ENCODE data around the gene ISL1. TPM values are rescaled to one million over a fixed set of nuclear protein-coding genes. Genes with fewer than 3 reads are reported as not detected.

The ISL1 gene
- total RNA-seq, 1 donor from 2014 or later, result not detected

DNA sequence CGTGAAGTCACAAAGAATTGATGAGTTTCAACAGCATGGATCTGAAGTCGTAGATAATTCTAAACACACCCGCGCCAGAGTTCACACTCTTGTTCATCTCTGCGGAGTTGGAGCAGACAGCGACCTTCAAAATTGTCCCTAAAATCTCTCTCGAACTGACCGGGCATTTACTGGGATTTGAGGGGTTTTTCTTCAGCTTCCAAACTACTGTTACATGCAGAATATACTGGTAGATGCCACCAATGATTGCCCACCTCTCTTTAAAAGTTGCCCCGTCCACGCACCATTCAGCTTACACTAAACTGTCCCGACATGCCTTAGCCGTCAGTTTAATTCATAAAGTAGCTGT lies 5.2 kb upstream of the ISL1 start:
- Histone ChIP-seq H3K9me3 (replicated peaks) (no peaks in the 10 kb centered on the region), H3K27ac (replicated peaks) (no peak overlapping the region), H3K27me3 (ENCODE audit: low read depth) (peaks cover 100% of the 10 kb centered on the region), H3K36me3 (no peaks in the 10 kb centered on the region), H3K4me3 (no peak overlapping the region), H3K4me1 (peaks cover 19% of the 10 kb centered on the region)
- intact Hi-C loops (cut with micrococcal nuclease), result no loop called here
- TF ChIP-seq, protein P1, sequence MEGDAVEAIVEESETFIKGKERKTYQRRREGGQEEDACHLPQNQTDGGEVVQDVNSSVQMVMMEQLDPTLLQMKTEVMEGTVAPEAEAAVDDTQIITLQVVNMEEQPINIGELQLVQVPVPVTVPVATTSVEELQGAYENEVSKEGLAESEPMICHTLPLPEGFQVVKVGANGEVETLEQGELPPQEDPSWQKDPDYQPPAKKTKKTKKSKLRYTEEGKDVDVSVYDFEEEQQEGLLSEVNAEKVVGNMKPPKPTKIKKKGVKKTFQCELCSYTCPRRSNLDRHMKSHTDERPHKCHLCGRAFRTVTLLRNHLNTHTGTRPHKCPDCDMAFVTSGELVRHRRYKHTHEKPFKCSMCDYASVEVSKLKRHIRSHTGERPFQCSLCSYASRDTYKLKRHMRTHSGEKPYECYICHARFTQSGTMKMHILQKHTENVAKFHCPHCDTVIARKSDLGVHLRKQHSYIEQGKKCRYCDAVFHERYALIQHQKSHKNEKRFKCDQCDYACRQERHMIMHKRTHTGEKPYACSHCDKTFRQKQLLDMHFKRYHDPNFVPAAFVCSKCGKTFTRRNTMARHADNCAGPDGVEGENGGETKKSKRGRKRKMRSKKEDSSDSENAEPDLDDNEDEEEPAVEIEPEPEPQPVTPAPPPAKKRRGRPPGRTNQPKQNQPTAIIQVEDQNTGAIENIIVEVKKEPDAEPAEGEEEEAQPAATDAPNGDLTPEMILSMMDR (IDR thresholded peaks at IDR 0.05; ENCODE audit: borderline replicate concordance), result no peak
- no peak for DNase-seq

DNA sequence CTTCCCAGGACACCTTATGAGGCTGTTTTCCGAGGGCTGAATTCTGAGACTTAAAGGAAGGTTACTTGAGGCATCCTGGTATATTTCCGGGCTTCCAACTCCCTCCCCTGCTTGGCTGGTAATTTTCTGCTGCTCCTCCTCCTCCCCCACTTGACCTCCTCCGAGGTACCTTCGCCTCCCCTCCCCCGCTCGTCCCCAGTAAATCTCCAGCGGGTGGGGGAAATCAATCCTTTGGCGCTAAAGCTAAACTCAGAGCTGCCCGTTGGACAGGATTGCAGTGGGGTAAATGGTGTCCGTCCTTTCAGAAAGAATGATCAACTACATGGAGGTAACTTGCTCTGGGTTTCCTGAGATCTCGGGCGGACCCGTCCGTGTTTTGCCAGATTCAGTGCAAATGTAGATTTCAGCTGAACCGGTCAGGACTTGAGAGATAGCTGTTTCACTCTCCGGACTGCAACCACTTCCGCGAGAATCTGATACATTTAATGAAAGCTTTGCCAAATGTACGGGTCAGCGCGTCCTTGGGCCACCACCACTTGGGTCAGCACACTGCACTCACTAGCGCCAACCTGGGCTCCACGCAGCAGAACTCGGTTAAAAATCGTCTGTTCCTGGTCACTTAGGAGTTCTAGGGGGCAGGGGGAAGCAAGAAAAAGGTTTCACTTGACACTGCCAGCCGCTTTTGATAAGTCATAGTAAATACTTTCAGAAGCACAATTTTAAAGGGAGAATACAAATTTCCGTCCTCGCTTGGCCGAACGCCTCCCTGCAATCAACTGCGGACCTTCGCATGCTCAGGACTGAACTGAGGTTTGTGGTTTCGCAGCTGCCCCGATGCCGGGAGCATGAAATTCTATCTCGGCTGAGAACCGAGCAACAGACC lies 4.6 kb upstream of the ISL1 start:
- Histone ChIP-seq H3K27me3 (ENCODE audit: low read depth) (peaks cover 100% of the 10 kb centered on the region), H3K4me3 (peak overlapping the region; percentile 35), H3K4me1 (peaks cover 26% of the 10 kb centered on the region), H3K36me3 (no peaks in the 10 kb centered on the region), H3K9me3 (replicated peaks) (no peaks in the 10 kb centered on the region), H3K27ac (replicated peaks) (no peak overlapping the region)
- DNase-seq, result no peak
- intact Hi-C loops (cut with micrococcal nuclease), result no loop called here
- TF ChIP-seq, protein P1 (IDR thresholded peaks at IDR 0.05; ENCODE audit: borderline replicate concordance), result no peak

DNA sequence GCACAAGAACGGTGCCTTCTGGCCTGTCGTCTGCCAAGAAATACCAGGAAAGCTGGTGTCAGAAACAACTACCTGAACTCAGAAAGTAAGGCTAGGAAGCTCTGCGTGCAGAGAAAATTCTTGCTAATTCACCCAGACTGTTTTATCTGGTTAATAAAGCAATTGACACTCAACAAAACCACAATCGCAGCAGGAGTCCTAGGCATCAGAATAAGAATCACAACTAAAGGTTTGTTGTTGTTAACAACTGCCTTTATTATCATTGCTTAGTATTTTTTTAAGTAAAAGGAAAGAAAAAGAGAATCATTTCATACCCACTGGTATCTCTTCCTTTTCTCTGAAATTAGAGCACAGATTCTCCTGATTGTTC lies 3.9 kb upstream of the ISL1 start:
- TF ChIP-seq, protein P1 (IDR thresholded peaks at IDR 0.05; ENCODE audit: borderline replicate concordance), result no peak
- Histone ChIP-seq H3K9me3 (replicated peaks) (no peaks in the 10 kb centered on the region), H3K36me3 (no peaks in the 10 kb centered on the region), H3K27ac (replicated peaks) (no peak overlapping the region), H3K27me3 (ENCODE audit: low read depth) (peaks cover 100% of the 10 kb centered on the region), H3K4me3 (peak overlapping the region; percentile 35), H3K4me1 (peaks cover 28% of the 10 kb centered on the region)
- no peak for DNase-seq
- intact Hi-C loops (cut with micrococcal nuclease), result no loop called here

DNA sequence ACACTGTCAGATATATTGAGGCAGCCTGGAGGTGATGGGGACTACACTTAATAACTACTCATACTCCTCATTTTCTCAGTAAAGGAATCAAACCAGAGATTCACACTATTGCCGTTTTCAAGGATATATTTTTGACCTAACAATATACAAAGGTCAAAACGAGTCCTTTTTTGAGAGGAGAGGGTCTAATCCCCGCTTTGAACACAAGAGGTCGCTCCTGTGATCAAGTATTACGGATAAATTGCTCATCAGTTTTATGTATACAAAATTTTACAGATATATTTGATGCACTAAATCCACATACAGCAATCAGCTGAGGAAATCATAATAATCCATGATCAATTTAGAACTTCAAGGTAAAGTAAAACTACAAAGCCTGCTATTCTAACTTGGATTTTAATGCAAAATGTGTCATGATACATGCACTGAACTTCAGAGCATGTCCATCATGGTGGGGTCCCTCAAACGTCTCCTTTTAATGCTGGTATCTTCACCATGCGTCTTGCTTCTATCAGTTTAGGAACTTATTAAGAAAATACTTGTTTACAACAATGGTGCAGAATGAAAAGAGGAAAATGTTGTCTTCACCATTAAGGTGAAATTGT lies 2.5 kb upstream of the ISL1 start:
- Histone ChIP-seq H3K27me3 (ENCODE audit: low read depth) (peaks cover 100% of the 10 kb centered on the region), H3K4me3 (no peak overlapping the region), H3K9me3 (replicated peaks) (no peaks in the 10 kb centered on the region), H3K27ac (replicated peaks) (no peak overlapping the region), H3K36me3 (no peaks in the 10 kb centered on the region), H3K4me1 (peaks cover 28% of the 10 kb centered on the region)
- intact Hi-C loops (cut with micrococcal nuclease), result no loop called here
- DNase-seq, result no peak
- TF ChIP-seq, protein P1 (IDR thresholded peaks at IDR 0.05; ENCODE audit: borderline replicate concordance), result peak; percentile 27

DNA sequence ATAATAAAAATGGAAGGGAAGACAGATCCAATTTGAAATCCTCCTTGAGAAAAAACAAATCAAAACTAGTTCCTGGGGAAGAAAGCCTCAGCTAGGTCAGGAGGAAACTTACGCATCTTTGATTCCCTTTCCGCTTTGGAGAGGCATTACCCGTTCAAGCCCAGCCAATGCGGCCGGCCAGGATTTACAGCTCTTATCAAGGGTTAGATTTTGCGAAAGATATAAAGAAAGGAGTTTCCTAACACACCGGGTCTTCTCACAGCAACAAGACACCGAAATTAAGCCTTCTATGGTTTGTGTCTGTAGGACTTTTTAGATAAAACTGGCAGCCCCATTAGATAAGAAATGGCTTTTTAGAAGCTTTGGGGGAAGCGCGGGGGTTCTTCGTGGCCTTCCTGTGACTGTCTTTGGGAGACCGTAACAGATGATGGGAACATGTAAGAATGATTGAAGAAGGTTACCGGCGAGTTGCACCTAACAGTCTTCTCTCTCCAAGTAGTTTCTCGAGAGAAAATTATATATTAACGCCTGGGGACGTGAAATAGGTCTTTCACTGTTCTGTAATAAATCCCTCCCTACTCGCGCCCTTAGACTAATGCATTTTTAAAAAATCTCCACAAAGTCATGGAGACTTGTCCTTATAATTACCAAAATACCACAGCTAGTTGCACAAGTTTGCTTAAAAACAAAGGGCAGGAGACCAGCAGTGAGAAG lies 1.3 kb upstream of the ISL1 start:
- H3K4me1 ChIP-seq, result peaks cover 32% of the 10 kb centered on the region
- no peak overlapping the region for H3K27ac ChIP-seq (replicated peaks)
- no peak for DNase-seq
- no peaks in the 10 kb centered on the region for H3K36me3 ChIP-seq
- TF ChIP-seq, protein P1 (IDR thresholded peaks at IDR 0.05; ENCODE audit: borderline replicate concordance), result no peak
- H3K27me3 ChIP-seq (ENCODE audit: low read depth), result peaks cover 100% of the 10 kb centered on the region
- intact Hi-C loops (cut with micrococcal nuclease), result no loop called here
- H3K4me3 ChIP-seq, result no peak overlapping the region
- no peaks in the 10 kb centered on the region for H3K9me3 ChIP-seq (replicated peaks)

All from left ventricle myocardium inferior (tissue), 1 donor.